ENCODE measurements around the gene AGBL4. TPM values are rescaled to one million over a fixed set of nuclear protein-coding genes. Genes with fewer than 3 reads are reported as not detected.
A peak's percentile ranks its signal among the peaks of the same experiment; 100 is the strongest.

The AGBL4 gene
- polyA plus RNA-seq, 1 experiment = not detected

DNA sequence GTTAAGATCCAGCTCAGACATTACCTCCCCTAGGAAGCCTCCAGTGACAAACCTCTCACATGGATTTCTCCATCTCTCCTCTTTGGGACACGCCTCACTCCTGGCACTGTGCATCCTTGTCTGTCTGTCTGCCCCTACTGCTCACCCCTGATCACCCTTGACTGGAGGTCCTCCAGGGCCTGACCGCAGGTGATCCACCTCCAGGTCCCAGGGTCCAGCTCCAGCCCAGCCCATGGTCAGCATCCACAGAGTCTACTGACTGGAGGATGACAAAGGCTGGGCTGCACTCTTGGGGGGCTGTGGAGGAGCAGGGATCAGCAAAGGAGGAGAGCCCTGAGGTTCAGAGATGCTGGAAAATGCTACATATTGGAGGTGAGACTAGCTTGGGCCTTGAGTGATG, 1312.8 kb downstream of the AGBL4 start:
- ChIA-PET CTCF (interaction anchor here (1.6 kb wide), 1 partner anchor 14 kb away, joined by 4 read pairs; no protein-coding TSS in a partner anchor), POLR2A (no interaction called here)
- H3K27me3 ChIP-seq (ENCODE audit: control insufficient read depth, insufficient read depth, low read length) = no peaks in the 10 kb centered on the region
- DNase-seq (ENCODE audit: low read depth, low spot score) = no peak
- H3K4me3 ChIP-seq (ENCODE audit: low read depth, low read length) = no peak overlapping the region
- no peak overlapping the region for H3K27ac ChIP-seq (ENCODE audit: low read depth, low read length)
- TF ChIP-seq, protein P1, sequence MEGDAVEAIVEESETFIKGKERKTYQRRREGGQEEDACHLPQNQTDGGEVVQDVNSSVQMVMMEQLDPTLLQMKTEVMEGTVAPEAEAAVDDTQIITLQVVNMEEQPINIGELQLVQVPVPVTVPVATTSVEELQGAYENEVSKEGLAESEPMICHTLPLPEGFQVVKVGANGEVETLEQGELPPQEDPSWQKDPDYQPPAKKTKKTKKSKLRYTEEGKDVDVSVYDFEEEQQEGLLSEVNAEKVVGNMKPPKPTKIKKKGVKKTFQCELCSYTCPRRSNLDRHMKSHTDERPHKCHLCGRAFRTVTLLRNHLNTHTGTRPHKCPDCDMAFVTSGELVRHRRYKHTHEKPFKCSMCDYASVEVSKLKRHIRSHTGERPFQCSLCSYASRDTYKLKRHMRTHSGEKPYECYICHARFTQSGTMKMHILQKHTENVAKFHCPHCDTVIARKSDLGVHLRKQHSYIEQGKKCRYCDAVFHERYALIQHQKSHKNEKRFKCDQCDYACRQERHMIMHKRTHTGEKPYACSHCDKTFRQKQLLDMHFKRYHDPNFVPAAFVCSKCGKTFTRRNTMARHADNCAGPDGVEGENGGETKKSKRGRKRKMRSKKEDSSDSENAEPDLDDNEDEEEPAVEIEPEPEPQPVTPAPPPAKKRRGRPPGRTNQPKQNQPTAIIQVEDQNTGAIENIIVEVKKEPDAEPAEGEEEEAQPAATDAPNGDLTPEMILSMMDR (IDR thresholded peaks at IDR 0.05; ENCODE audit: low read depth, low read length) = no peak
- no peaks in the 10 kb centered on the region for H3K9me3 ChIP-seq (ENCODE audit: control insufficient read depth, insufficient read depth, low read length)

DNA sequence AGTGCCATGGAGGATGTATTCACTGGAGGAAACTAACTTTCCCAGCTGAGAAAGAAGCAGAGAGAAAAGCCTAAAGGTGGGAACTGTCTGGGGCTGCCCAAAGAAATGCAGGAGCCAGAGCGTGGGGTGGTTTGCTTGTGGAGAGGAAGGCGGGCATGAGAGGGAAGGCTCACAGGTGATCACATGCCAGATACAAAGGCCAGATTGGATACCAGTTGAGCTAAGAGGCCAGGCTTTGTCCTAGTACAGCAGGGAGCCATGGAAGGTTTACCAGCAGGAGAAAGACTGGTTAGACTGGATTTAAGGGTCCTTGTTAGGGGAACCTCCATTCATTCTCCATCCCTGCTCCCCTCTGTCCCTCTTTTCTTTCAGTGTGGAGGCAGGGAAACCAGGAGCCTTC, 1313.4 kb downstream of the AGBL4 start:
- ChIA-PET CTCF (interaction anchor here (1.6 kb wide), 1 partner anchor 14 kb away, joined by 4 read pairs; no protein-coding TSS in a partner anchor), POLR2A (no interaction called here)
- TF ChIP-seq, protein P1 (IDR thresholded peaks at IDR 0.05; ENCODE audit: low read depth, low read length) = no peak
- Histone ChIP-seq H3K4me3 (ENCODE audit: low read depth, low read length) (no peak overlapping the region), H3K27ac (ENCODE audit: low read depth, low read length) (no peak overlapping the region), H3K9me3 (ENCODE audit: control insufficient read depth, insufficient read depth, low read length) (no peaks in the 10 kb centered on the region), H3K27me3 (ENCODE audit: control insufficient read depth, insufficient read depth, low read length) (no peaks in the 10 kb centered on the region)
- no peak for DNase-seq (ENCODE audit: low read depth, low spot score)

DNA sequence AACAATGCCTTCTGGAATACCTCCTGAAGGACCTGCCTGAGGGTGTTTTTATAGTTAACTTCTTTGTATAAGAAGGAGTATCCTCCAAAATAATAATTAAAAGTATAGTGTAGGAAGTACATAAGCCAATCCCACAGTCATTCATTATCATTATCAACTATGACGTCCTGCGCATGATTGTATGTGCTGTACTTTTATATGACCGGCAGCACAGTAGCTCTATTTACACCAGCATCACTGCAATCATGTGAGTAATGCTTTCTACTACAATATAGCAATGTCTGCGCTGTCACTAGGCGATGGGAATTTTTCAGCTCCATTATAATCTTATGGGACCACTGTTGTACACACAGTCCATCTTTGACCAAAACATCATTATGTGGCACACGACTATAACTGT, 1319.0 kb downstream of the AGBL4 start:
- POLR2A ChIA-PET = no interaction called here
- Histone ChIP-seq H3K27ac (ENCODE audit: low read depth, low read length) (no peak overlapping the region), H3K4me3 (ENCODE audit: low read depth, low read length) (no peak overlapping the region), H3K9me3 (ENCODE audit: control insufficient read depth, insufficient read depth, low read length) (no peaks in the 10 kb centered on the region), H3K27me3 (ENCODE audit: control insufficient read depth, insufficient read depth, low read length) (no peaks in the 10 kb centered on the region)
- TF ChIP-seq, protein P1 (IDR thresholded peaks at IDR 0.05; ENCODE audit: low read depth, low read length) = no peak
- no peak for DNase-seq (ENCODE audit: low read depth, low spot score)
- CTCF ChIA-PET = interaction anchor here (1.5 kb wide), 1 partner anchor 27 kb away, joined by 9 read pairs; no protein-coding TSS in a partner anchor

DNA sequence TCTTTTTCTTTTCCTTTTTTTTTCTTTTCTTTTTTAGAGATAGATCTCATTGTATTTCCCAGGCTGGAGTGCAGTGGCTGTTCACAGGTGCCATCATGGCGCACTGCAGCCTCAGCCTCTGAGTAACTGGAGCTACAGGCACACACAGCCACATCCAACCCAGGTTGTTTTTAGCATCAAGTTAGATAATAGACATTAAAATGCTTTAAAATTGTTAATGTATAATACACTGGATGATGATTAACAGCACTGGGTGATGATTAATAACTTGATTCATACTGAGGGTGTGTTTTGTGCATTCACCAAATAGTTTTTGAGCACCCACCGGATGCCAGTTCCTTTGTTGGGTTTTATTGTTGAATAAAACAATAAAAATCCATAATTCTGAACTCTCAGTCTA, 1322.3 kb downstream of the AGBL4 start:
- Histone ChIP-seq H3K27ac (ENCODE audit: low read depth, low read length) (no peak overlapping the region), H3K9me3 (ENCODE audit: control insufficient read depth, insufficient read depth, low read length) (no peaks in the 10 kb centered on the region), H3K4me3 (ENCODE audit: low read depth, low read length) (no peak overlapping the region), H3K27me3 (ENCODE audit: control insufficient read depth, insufficient read depth, low read length) (no peaks in the 10 kb centered on the region)
- POLR2A ChIA-PET = no interaction called here
- CTCF ChIA-PET = no interaction called here
- TF ChIP-seq, protein P1 (IDR thresholded peaks at IDR 0.05; ENCODE audit: low read depth, low read length) = no peak
- DNase-seq (ENCODE audit: low read depth, low spot score) = no peak

DNA sequence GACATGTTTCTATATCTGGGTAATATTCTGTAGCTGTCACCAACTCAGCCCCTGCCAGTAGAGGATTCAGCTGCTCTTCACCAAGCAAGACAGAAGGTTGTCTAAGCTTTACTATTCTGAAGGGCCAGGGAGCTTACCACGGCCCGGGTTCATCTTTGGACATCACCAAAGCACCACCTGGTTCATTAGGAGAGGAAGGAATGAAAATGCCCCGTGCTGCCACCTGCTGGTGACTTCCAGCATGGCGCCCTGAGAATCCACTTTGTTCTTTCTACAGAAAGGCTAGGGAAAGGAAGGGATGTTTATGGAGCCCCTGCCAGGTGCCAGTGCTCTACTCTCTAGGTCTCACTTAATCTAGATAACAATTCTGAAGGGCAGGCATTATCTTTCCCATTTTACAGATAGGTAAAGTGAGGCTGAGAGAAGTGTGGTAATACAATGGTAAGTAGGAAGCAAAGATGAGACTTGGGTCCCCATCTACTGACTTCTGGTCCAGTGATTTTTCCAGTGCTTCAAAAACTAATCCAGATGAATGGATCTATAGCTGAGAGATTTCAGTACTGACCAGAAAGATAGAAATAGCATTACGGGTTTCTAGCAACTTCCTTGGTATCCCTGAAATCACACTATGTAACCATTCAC, 1326.6 kb downstream of the AGBL4 start:
- DNase-seq (ENCODE audit: low read depth, low spot score) = no peak
- POLR2A ChIA-PET = no interaction called here

More for the DNA sequence above, 1326.6 kb downstream of the AGBL4 start:
- H3K9me3 ChIP-seq (ENCODE audit: control insufficient read depth, insufficient read depth, low read length) = no peaks in the 10 kb centered on the region
- TF ChIP-seq, protein P1 (IDR thresholded peaks at IDR 0.05; ENCODE audit: low read depth, low read length) = peak; percentile 93
- CTCF ChIA-PET = interaction anchor here (0.6 to 3.7 kb wide), 20 partner anchors 10 to 1670 kb away, joined by 3 to 32 read pairs (median 4); no protein-coding TSS in a partner anchor
- H3K4me3 ChIP-seq (ENCODE audit: low read depth, low read length) = no peak overlapping the region
- no peak overlapping the region for H3K27ac ChIP-seq (ENCODE audit: low read depth, low read length)
- H3K27me3 ChIP-seq (ENCODE audit: control insufficient read depth, insufficient read depth, low read length) = no peaks in the 10 kb centered on the region

Measured in AG04450 (cell line).